Endodermal cell (in vitro differentiated cells): ENCODE results near the gene CMTM3. TPM values are rescaled to one million over a fixed set of nuclear protein-coding genes. Genes with fewer than 3 reads are reported as not detected.

Source experiments
- DNase-seq: peaks from one replicate; pipeline ENCODE4 v3.0.0-alpha.2; 2017
- H3K27ac ChIP-seq: 2 replicates; pipeline ENCODE4 v1.5.1; 2013; ENCODE audit warnings: mild to moderate bottlenecking, low read depth, low read length, moderate library complexity
- H3K27me3 ChIP-seq: 2 replicates; pipeline ENCODE4 v1.6.1; 2013; ENCODE audit warnings: mild to moderate bottlenecking, low read length, moderate library complexity; ENCODE audit not compliant: insufficient read depth, control insufficient read depth, poor library complexity, severe bottlenecking
- H3K36me3 ChIP-seq: 2 replicates; pipeline ENCODE4 v1.7.0; 2013; ENCODE audit warnings: mild to moderate bottlenecking, low read length, moderate library complexity; ENCODE audit not compliant: control insufficient read depth, insufficient read depth
- H3K4me1 ChIP-seq: one replicate; pipeline ENCODE4 v1.7.0; 2013; ENCODE audit warnings: low read length; ENCODE audit not compliant: control insufficient read depth, insufficient read depth
- H3K4me3 ChIP-seq: 2 replicates; pipeline ENCODE4 v1.5.1; 2013; ENCODE audit warnings: mild to moderate bottlenecking, low read length, moderate library complexity
- H3K9ac ChIP-seq: 2 replicates; pipeline ENCODE4 v1.6.1; 2013; ENCODE audit warnings: mild to moderate bottlenecking, low read length, moderate library complexity; ENCODE audit not compliant: poor library complexity, severe bottlenecking; ENCODE audit errors: extremely low read depth
- H3K9me3 ChIP-seq: 2 replicates; pipeline ENCODE4 v1.6.1; 2013; ENCODE audit warnings: mild to moderate bottlenecking, low read length, moderate library complexity; ENCODE audit not compliant: control insufficient read depth
- H3K27ac Mint-ChIP-seq: 2 replicates; pipeline ENCODE4 v1.8.0; 2020; ENCODE audit warnings: mixed read lengths
- H3K27me3 Mint-ChIP-seq: 2 replicates; pipeline ENCODE4 v1.8.0; 2021; ENCODE audit warnings: mild to moderate bottlenecking, mixed read lengths; ENCODE audit not compliant: insufficient read depth
- H3K36me3 Mint-ChIP-seq: 2 replicates; pipeline ENCODE4 v1.8.0; 2020; ENCODE audit warnings: low read depth, mixed read lengths
- H3K4me1 Mint-ChIP-seq: 2 replicates; pipeline ENCODE4 v1.8.0; 2020; ENCODE audit warnings: mixed read lengths
- H3K4me3 Mint-ChIP-seq: 2 replicates; pipeline ENCODE4 v1.8.0; 2020; ENCODE audit warnings: mild to moderate bottlenecking, moderate library complexity, mixed read lengths
- H3K9me3 Mint-ChIP-seq: 2 replicates; pipeline ENCODE4 v1.8.0; 2020; ENCODE audit warnings: mild to moderate bottlenecking, mixed read lengths
- CTCF ChIP-seq: fragments of 200-600 bp; sonication (generic); conservative IDR thresholded peaks from 2 replicates; pipeline ENCODE4 v1.5.0; 2021; ENCODE audit warnings: antibody characterized with exemption, mild to moderate bottlenecking
- WGBS, 2 experiments: methylation state at CpG; one replicate each; pipeline versions ENCODE4 v1.1.5 to v1.1.7; 2013; ENCODE audit warnings: missing lambda C conversion rate in 2 of 2, mixed read lengths in 1 of 2; ENCODE audit not compliant: insufficient coverage in 1 of 2, insufficient read length in 1 of 2; 5-methylcytosine and 5-hydroxymethylcytosine counted together
- total RNA-seq, 2 donors: library from RNA; stranded (reverse); fragmentation: NEBNext Ultra II Directional in 1 of 2; extraction: Animal tissue kit (Norgen Biotek cat#: 25700) in 1 of 2; gene quantifications; 2 replicates in 1 of 2; 3 replicates in 1 of 2; pipeline ENCODE4 v1.2.1, GENCODE V29; 2021

CMTM3 gene
- total RNA-seq, 2 donors from 2014 or later, result 44.2 to 48.5 TPM

GRCh38 chr16:66588981-66589713 is 15.4 kb upstream of the CMTM3 start:
- H3K4me1 ChIP-seq, result no peaks in the 10 kb centered on the region
- no peak overlapping the region for H3K4me3 Mint-ChIP-seq
- H3K27ac Mint-ChIP-seq, result no peak overlapping the region
- no peaks in the 10 kb centered on the region for H3K4me1 Mint-ChIP-seq
- H3K27me3 ChIP-seq, result no peaks in the 10 kb centered on the region
- 90 to 95% methylated on average over 2 to 8 of the region's 8 CpGs for WGBS, 2 experiments
- no peak overlapping the region for H3K27ac ChIP-seq
- H3K36me3 ChIP-seq, result no peaks in the 10 kb centered on the region
- no peaks in the 10 kb centered on the region for H3K27me3 Mint-ChIP-seq
- DNase-seq, result peak; percentile 84
- H3K9me3 ChIP-seq, result no peaks in the 10 kb centered on the region
- peak; percentile 81 for TF ChIP-seq CTCF
- no peak overlapping the region for H3K4me3 ChIP-seq
- no peaks in the 10 kb centered on the region for H3K36me3 Mint-ChIP-seq
- no peaks in the 10 kb centered on the region for H3K9me3 Mint-ChIP-seq
- no peak overlapping the region for H3K9ac ChIP-seq

GRCh38 chr16:66590322-66590721 is 14.2 kb upstream of the CMTM3 start:
- no peaks in the 10 kb centered on the region for H3K36me3 Mint-ChIP-seq
- no peak for DNase-seq
- 90 to 94% methylated on average over 7 to 8 of the region's 8 CpGs for WGBS, 2 experiments
- H3K4me1 Mint-ChIP-seq, result no peaks in the 10 kb centered on the region
- Histone ChIP-seq H3K27ac (no peak overlapping the region), H3K9ac (no peak overlapping the region), H3K4me3 (no peak overlapping the region), H3K9me3 (no peaks in the 10 kb centered on the region), H3K4me1 (no peaks in the 10 kb centered on the region), H3K27me3 (no peaks in the 10 kb centered on the region), H3K36me3 (no peaks in the 10 kb centered on the region)
- H3K4me3 Mint-ChIP-seq, result no peak overlapping the region
- no peak for TF ChIP-seq CTCF
- H3K27ac Mint-ChIP-seq, result peak overlapping the region; percentile 36
- H3K27me3 Mint-ChIP-seq, result no peaks in the 10 kb centered on the region
- no peaks in the 10 kb centered on the region for H3K9me3 Mint-ChIP-seq

- Histone ChIP-seq H3K9ac (no peak overlapping the region), H3K4me3 (no peak overlapping the region), H3K4me1 (no peaks in the 10 kb centered on the region), H3K27ac (no peak overlapping the region), H3K36me3 (no peaks in the 10 kb centered on the region), H3K9me3 (no peaks in the 10 kb centered on the region), H3K27me3 (no peaks in the 10 kb centered on the region)
- no peak for DNase-seq
- H3K36me3 Mint-ChIP-seq, result no peaks in the 10 kb centered on the region
- 70 to 85% methylated on average over 1 to 4 of the region's 4 CpGs for WGBS, 2 experiments
- H3K27ac Mint-ChIP-seq, result no peak overlapping the region
- no peaks in the 10 kb centered on the region for H3K27me3 Mint-ChIP-seq
- H3K4me1 Mint-ChIP-seq, result no peaks in the 10 kb centered on the region
- no peak for TF ChIP-seq CTCF
- no peak overlapping the region for H3K4me3 Mint-ChIP-seq
- H3K9me3 Mint-ChIP-seq, result no peaks in the 10 kb centered on the region
Measured at GRCh38 chr16:66591018-66591417, 13.5 kb upstream of the CMTM3 start.
